H9 (cell line): ENCODE data around the gene BRCA2. TPM values are rescaled to one million over a fixed set of nuclear protein-coding genes. Genes with fewer than 3 reads are reported as not detected.

Experiments
- DNase-seq: peaks from one replicate; pipeline ENCODE4 v3.0.0-alpha.2; 2017
- H2AFZ ChIP-seq: one replicate; pipeline ENCODE4 v1.6.1; 2013; ENCODE audit warnings: mild to moderate bottlenecking, low read length, control low read depth, moderate library complexity
- H2AK5ac ChIP-seq: 2 replicates; pipeline ENCODE4 v1.6.1; 2013; ENCODE audit warnings: low read length, control low read depth, mixed read lengths; ENCODE audit not compliant: insufficient read length
- H2BK120ac ChIP-seq: one replicate; pipeline ENCODE4 v1.6.1; 2013; ENCODE audit warnings: low read depth, mild to moderate bottlenecking, low read length, control low read depth, inconsistent platforms; ENCODE audit not compliant: poor library complexity, severe bottlenecking
- H2BK12ac ChIP-seq: 2 replicates; pipeline ENCODE4 v1.6.1; 2013; ENCODE audit warnings: low read length, control low read depth, mixed read lengths, low read depth; ENCODE audit not compliant: insufficient read length
- H2BK15ac ChIP-seq: 2 replicates; pipeline ENCODE4 v1.6.1; 2013; ENCODE audit warnings: low read depth, low read length, control low read depth
- H2BK20ac ChIP-seq: one replicate; pipeline ENCODE4 v1.6.1; 2013; ENCODE audit warnings: low read depth, mild to moderate bottlenecking, low read length, control low read depth, inconsistent platforms; ENCODE audit not compliant: poor library complexity, severe bottlenecking
- H2BK5ac ChIP-seq: 2 replicates; pipeline ENCODE4 v1.6.1; 2013; ENCODE audit warnings: low read length, control low read depth, mixed read lengths; ENCODE audit not compliant: insufficient read length
- H3K14ac ChIP-seq: 2 replicates; pipeline ENCODE4 v1.6.1; 2013; ENCODE audit warnings: low read length, control low read depth; ENCODE audit not compliant: insufficient read depth
- H3K18ac ChIP-seq: 2 replicates; pipeline ENCODE4 v1.6.1; 2013; ENCODE audit warnings: low read depth, mild to moderate bottlenecking, mixed read lengths, low read length, control low read depth; ENCODE audit not compliant: insufficient read length
- H3K23ac ChIP-seq: 2 replicates; pipeline ENCODE4 v1.6.1; 2013; ENCODE audit warnings: low read length, control low read depth, mixed read lengths, low read depth; ENCODE audit not compliant: insufficient read length
- H3K23me2 ChIP-seq: 2 replicates; pipeline ENCODE4 v1.6.1; 2013; ENCODE audit warnings: low read depth, mild to moderate bottlenecking, mixed read lengths, low read length, control low read depth; ENCODE audit not compliant: insufficient read length, poor library complexity, severe bottlenecking
- H3K27ac ChIP-seq: 2 replicates; pipeline ENCODE4 v1.5.1; 2013; ENCODE audit warnings: low read length, control low read depth, mixed read lengths, low read depth; ENCODE audit not compliant: insufficient read length
- H3K27me3 ChIP-seq: 2 replicates; pipeline ENCODE4 v1.6.1; 2013; ENCODE audit warnings: low read length, control low read depth, inconsistent platforms; ENCODE audit not compliant: insufficient read depth
- H3K4ac ChIP-seq: 2 replicates; pipeline ENCODE4 v1.6.1; 2013; ENCODE audit warnings: low read depth, mild to moderate bottlenecking, control low read depth, inconsistent platforms, low read length, moderate library complexity
- H3K4me1 ChIP-seq: 2 replicates; pipeline ENCODE4 v1.6.1; 2013; ENCODE audit warnings: low read length, control low read depth, inconsistent platforms; ENCODE audit not compliant: insufficient read depth
- H3K4me2 ChIP-seq: 2 replicates; pipeline ENCODE4 v1.6.1; 2013; ENCODE audit warnings: low read length, control low read depth, mixed read lengths; ENCODE audit not compliant: insufficient read length, insufficient read depth
- H3K56ac ChIP-seq: 2 replicates; pipeline ENCODE4 v1.6.1; 2013; ENCODE audit warnings: low read depth, mild to moderate bottlenecking, mixed read lengths, low read length, control low read depth; ENCODE audit not compliant: insufficient read length
- H3K79me1 ChIP-seq: 2 replicates; pipeline ENCODE4 v1.6.1; 2013; ENCODE audit warnings: low read depth, mild to moderate bottlenecking, moderate library complexity, low read length, control low read depth, inconsistent platforms; ENCODE audit not compliant: insufficient read depth, poor library complexity, severe bottlenecking
- H3K79me2 ChIP-seq: 2 replicates; pipeline ENCODE4 v1.6.1; 2013; ENCODE audit warnings: low read length, control low read depth, inconsistent platforms; ENCODE audit not compliant: insufficient read depth
- H3K9ac ChIP-seq: 2 replicates; pipeline ENCODE4 v1.6.1; 2013; ENCODE audit warnings: low read length, control low read depth, mixed read lengths; ENCODE audit not compliant: insufficient read length; ENCODE audit errors: extremely low read depth
- H3K9me3 ChIP-seq: one replicate; pipeline ENCODE4 v1.6.1; 2013; ENCODE audit warnings: low read depth, low read length, inconsistent platforms; ENCODE audit not compliant: control insufficient read depth
- H3T11ph ChIP-seq: one replicate; pipeline ENCODE4 v1.6.1; 2013; ENCODE audit warnings: mild to moderate bottlenecking, low read length, control low read depth, inconsistent platforms
- H4K20me1 ChIP-seq: one replicate; pipeline ENCODE4 v1.6.1; 2013; ENCODE audit not compliant: control insufficient read depth, insufficient read length, insufficient read depth
- H4K5ac ChIP-seq: 2 replicates; pipeline ENCODE4 v1.6.1; 2013; ENCODE audit warnings: low read depth, mild to moderate bottlenecking, mixed read lengths, low read length, control low read depth; ENCODE audit not compliant: insufficient read length
- H4K8ac ChIP-seq: replicated peaks from 2 replicates; pipeline ENCODE4 v1.6.1; 2013; ENCODE audit warnings: low read length, control low read depth, mixed read lengths, low read depth; ENCODE audit not compliant: insufficient read length
- H4K91ac ChIP-seq: 2 replicates; pipeline ENCODE4 v1.6.1; 2013; ENCODE audit warnings: low read depth, mild to moderate bottlenecking, moderate library complexity, mixed read lengths, low read length, control low read depth; ENCODE audit not compliant: insufficient read length
- H3K27ac Mint-ChIP-seq, 3 experiments: 2 replicates in 2 of 3; 3 replicates in 1 of 3; pipeline ENCODE4 v1.8.0; 2020 to 2021; ENCODE audit warnings: mixed read lengths in 3 of 3, mild to moderate bottlenecking in 1 of 3, moderate library complexity in 1 of 3
- H3K27me3 Mint-ChIP-seq: 2 replicates; pipeline ENCODE4 v1.8.0; 2021; ENCODE audit warnings: low read depth, mild to moderate bottlenecking, moderate library complexity, mixed read lengths
- H3K36me3 Mint-ChIP-seq, 3 experiments: 2 replicates in 2 of 3; 3 replicates in 1 of 3; pipeline ENCODE4 v1.8.0; 2020 to 2021; ENCODE audit warnings: low read depth in 3 of 3, mixed read lengths in 3 of 3; ENCODE audit not compliant: insufficient read depth in 1 of 3
- H3K4me1 Mint-ChIP-seq, 2 experiments: 2 replicates each; pipeline ENCODE4 v1.8.0; 2020; ENCODE audit warnings: mixed read lengths in 2 of 2
- H3K4me3 Mint-ChIP-seq, 2 experiments: 2 replicates in 1 of 2; 3 replicates in 1 of 2; pipeline ENCODE4 v1.8.0; 2020 to 2021; ENCODE audit warnings: mild to moderate bottlenecking in 2 of 2, mixed read lengths in 2 of 2, moderate library complexity in 1 of 2
- H3K9me3 Mint-ChIP-seq, 2 experiments: 2 replicates in 1 of 2; 3 replicates in 1 of 2; pipeline ENCODE4 v1.8.0; 2020; ENCODE audit warnings: mild to moderate bottlenecking in 2 of 2, mixed read lengths in 2 of 2, moderate library complexity in 1 of 2
- CTCF ChIP-seq: fragments of 200-600 bp; sonication (generic); conservative IDR thresholded peaks from 3 replicates; pipeline ENCODE4 v1.8.0; 2021; ENCODE audit warnings: antibody characterized with exemption, mild to moderate bottlenecking
- WGBS: extraction: QIAGEN DNeasy Blood & Tissue Kit; methylation state at CpG from one replicate; pipeline ENCODE4 v1.1.7; 2013; ENCODE audit warnings: missing lambda C conversion rate, low lambda C conversion rate, mixed read lengths; ENCODE audit not compliant: insufficient read length; ENCODE audit errors: extremely low coverage; 5-methylcytosine and 5-hydroxymethylcytosine counted together
- total RNA-seq: library from RNA; stranded (reverse); gene quantifications from 2 replicates; pipeline ENCODE4 v1.2.1, GENCODE V29; 2021

Gene BRCA2
- total RNA-seq, 1 experiment from 2014 or later = 17.0 TPM

- Mint-ChIP-seq H3K27me3 (no peaks in the 10 kb centered on the region), H3K4me1 (peaks cover under 1% of the 10 kb centered on the region in 2 experiments; a peak in 2 of 4 replicates), H3K27ac (no peak overlapping the region), H3K4me3 (no peak overlapping the region), H3K36me3 (peaks cover 0 to 6% (median 5%) of the 10 kb centered on the region in 3 experiments; a peak in 5 of 7 replicates), H3K9me3 (no peaks in the 10 kb centered on the region)
- no peak overlapping the region for H2AFZ ChIP-seq
- no peak for DNase-seq
- no peak overlapping the region for H4K5ac ChIP-seq
- H3K9ac ChIP-seq = no peak overlapping the region
- WGBS = no CpG with 5 or more reads among the region's 4 CpGs
- H4K91ac ChIP-seq = no peak overlapping the region
- H3K79me2 ChIP-seq = no peaks in the 10 kb centered on the region
- H3T11ph ChIP-seq = no peak overlapping the region
- no peak overlapping the region for H3K18ac ChIP-seq
- H3K4me1 ChIP-seq = no peaks in the 10 kb centered on the region
- H3K23ac ChIP-seq = no peak overlapping the region
- no peaks in the 10 kb centered on the region for H3K27me3 ChIP-seq
- no peak for TF ChIP-seq CTCF
- no peak overlapping the region for H3K14ac ChIP-seq
- no peak overlapping the region for H2BK12ac ChIP-seq
- no peak overlapping the region for H2BK120ac ChIP-seq
- H3K79me1 ChIP-seq = no peaks in the 10 kb centered on the region
- H2BK20ac ChIP-seq = no peak overlapping the region
- H2AK5ac ChIP-seq = no peak overlapping the region
- no peak overlapping the region for H3K4ac ChIP-seq
- H2BK15ac ChIP-seq = no peak overlapping the region
- H3K23me2 ChIP-seq = no peaks in the 10 kb centered on the region
- H4K8ac ChIP-seq = no peak overlapping the region
- no peaks in the 10 kb centered on the region for H4K20me1 ChIP-seq
- no peak overlapping the region for H2BK5ac ChIP-seq
- H3K9me3 ChIP-seq = no peaks in the 10 kb centered on the region
- H3K27ac ChIP-seq = no peak overlapping the region
- H3K4me2 ChIP-seq = no peak overlapping the region
- no peak overlapping the region for H3K56ac ChIP-seq
These were observed 87.8 kb downstream of the BRCA2 start for GRCh38 chr13:32403108-32403507.
